Esophagus muscularis mucosa (tissue), 4 donors: ENCODE data around the gene ADGRD2. TPM values are rescaled to one million over a fixed set of nuclear protein-coding genes. Genes with fewer than 3 reads are reported as not detected.
A peak's percentile ranks its signal among the peaks of the same experiment; 100 is the strongest.

Source experiments
- DNase-seq: peaks from one replicate; pipeline ENCODE4 v3.0.0-alpha.2; 2017; ENCODE audit errors: extremely low spot score
- H3K27ac ChIP-seq, 4 donors: fragments of 200-600 bp; sonication (generic); replicated peaks in 1 of 4; 1 replicate in 3 of 4; 2 replicates in 1 of 4; pipeline ENCODE4 v1.5.1; 2016 to 2019; ENCODE audit warnings: mild to moderate bottlenecking in 1 of 4
- H3K27me3 ChIP-seq, 4 donors: fragments of 200-600 bp; sonication (generic); one replicate each; pipeline versions ENCODE4 v1.5.1 to v1.6.0; 2016 to 2019
- H3K36me3 ChIP-seq, 4 donors: fragments of 200-600 bp; sonication (generic); one replicate each; pipeline ENCODE4 v1.5.1; 2016 to 2019
- H3K4me1 ChIP-seq, 4 donors: fragments of 200-600 bp; sonication (generic); one replicate each; pipeline ENCODE4 v1.5.1; 2016 to 2019
- H3K4me3 ChIP-seq, 4 donors: fragments of 200-600 bp; sonication (generic); 1 replicate in 2 of 4; 2 replicates in 2 of 4; pipeline ENCODE4 v1.5.1; 2016 to 2019; ENCODE audit warnings: mild to moderate bottlenecking in 4 of 4, moderate library complexity in 1 of 4
- H3K9me3 ChIP-seq, 4 donors: fragments of 200-600 bp; sonication (generic); 1 replicate in 3 of 4; 2 replicates in 1 of 4; pipeline ENCODE4 v1.5.1; 2016 to 2019
- CTCF ChIP-seq, 3 experiments: fragments of 200-600 bp in 2 of 3; fragments of 450-650 bp in 1 of 3; sonication (generic) in 2 of 3; IDR thresholded peaks; one replicate each; pipeline ENCODE4 v1.5.1; 2017 to 2019; ENCODE audit warnings: antibody characterized with exemption in 3 of 3, mild to moderate bottlenecking in 2 of 3, moderate library complexity in 1 of 3
- EP300 ChIP-seq: sonication (generic); formaldehyde crosslinking; IDR thresholded peaks from one replicate; pipeline ENCODE4 v1.6.1; 2017; ENCODE audit warnings: antibody characterized with exemption
- POLR2A ChIP-seq: fragments of 450-650 bp; IDR thresholded peaks from one replicate; pipeline ENCODE4 v1.6.1; 2017; ENCODE audit warnings: antibody characterized with exemption, moderate library complexity, mild to moderate bottlenecking, low read depth
- POLR2AphosphoS5 ChIP-seq, 2 donors: sonication (generic); formaldehyde crosslinking; IDR thresholded peaks; one replicate each; pipeline ENCODE4 v1.6.1; 2017; ENCODE audit warnings: antibody characterized with exemption in 2 of 2
- WGBS: methylation state at CpG from one replicate; pipeline ENCODE4 v1.1.5; 2018; 5-methylcytosine and 5-hydroxymethylcytosine counted together
- intact Hi-C: fragments of 100-400 bp; cut with DNase I; formaldehyde crosslinking; loops from one replicate; pipeline ENCODE4 v1.15.1; 2023
- total RNA-seq, 4 donors: library from RNA; depleted of rRNA; stranded (reverse); fragments of >200 nt; gene quantifications; one replicate each; pipeline versions ENCODE4 v1.1.0 to v1.2.1, GENCODE V29; 2016

Gene ADGRD2
- total RNA-seq, 4 donors from 2014 or later: not detected

GRCh38 chr9:124411514-124412227, 38.6 kb upstream of the ADGRD2 start:
- H3K4me1 ChIP-seq: peaks cover 10 to 26% (median 21%) of the 10 kb centered on the region in 4 donors
- DNase-seq: no peak
- intact Hi-C loops: loop anchor here (10.0 kb wide), 1 partner anchor 1147 kb away; the partner anchor contains the start of gene STRBP
- no peaks in the 10 kb centered on the region for H3K9me3 ChIP-seq
- TF ChIP-seq POLR2AphosphoS5 (IDR thresholded peaks at IDR 0.05) (no peak), EP300 (no peak), CTCF (IDR thresholded peaks at IDR 0.05) (no peak), POLR2A (no peak)
- peaks cover 47 to 74% (median 70%) of the 10 kb centered on the region in 4 donors for H3K36me3 ChIP-seq
- H3K27ac ChIP-seq: no peak overlapping the region
- no peaks in the 10 kb centered on the region for H3K27me3 ChIP-seq
- H3K4me3 ChIP-seq: no peak overlapping the region
- WGBS: 79% methylated on average over 5 of the region's 5 CpGs

- peaks cover 10 to 26% (median 21%) of the 10 kb centered on the region in 4 donors for H3K4me1 ChIP-seq
- 89% methylated on average over 3 of the region's 3 CpGs for WGBS
Measured at GRCh38 chr9:124412228-124412575, 38.0 kb upstream of the ADGRD2 start.

GRCh38 chr9:124414612-124415011, 35.6 kb upstream of the ADGRD2 start:
- peak overlapping the region; percentile 78 to 89 (median 86) for H3K4me3 ChIP-seq
- peaks cover 37 to 45% (median 43%) of the 10 kb centered on the region in 4 donors for H3K36me3 ChIP-seq
- H3K27me3 ChIP-seq: no peaks in the 10 kb centered on the region
- H3K27ac ChIP-seq: peak overlapping the region; percentile 42 to 76 (median 69)
- intact Hi-C loops: loop anchor here (10.0 kb wide), 1 partner anchor 1150 kb away; the partner anchor contains the start of gene STRBP
- H3K9me3 ChIP-seq: no peaks in the 10 kb centered on the region
- DNase-seq: no peak
- 11% methylated on average over 13 of the region's 13 CpGs for WGBS
- H3K4me1 ChIP-seq: peaks cover 10 to 28% (median 20%) of the 10 kb centered on the region in 4 donors
- no peak for TF ChIP-seq CTCF (IDR thresholded peaks at IDR 0.05)
- TF ChIP-seq POLR2A: no peak
- no peak for TF ChIP-seq EP300

More at GRCh38 chr9:124412228-124412575, 38.0 kb upstream of the ADGRD2 start:
- Histone ChIP-seq H3K27me3 (no peaks in the 10 kb centered on the region), H3K9me3 (no peaks in the 10 kb centered on the region), H3K36me3 (peaks cover 45 to 68% (median 65%) of the 10 kb centered on the region in 4 donors), H3K4me3 (no peak overlapping the region), H3K27ac (no peak overlapping the region)
- no peak for DNase-seq
- intact Hi-C loops: loop anchor here (10.0 kb wide), 1 partner anchor 1147 kb away; the partner anchor contains the start of gene STRBP
- TF ChIP-seq POLR2A: no peak
- TF ChIP-seq EP300: no peak
- no peak for TF ChIP-seq POLR2AphosphoS5 (IDR thresholded peaks at IDR 0.05)
- TF ChIP-seq CTCF (IDR thresholded peaks at IDR 0.05): no peak

GRCh38 chr9:124415102-124415851, 35.0 kb upstream of the ADGRD2 start, which contains the start of gene PSMB7:
PSMB7 (minus strand) TSS chr9:124415442; CDS start chr9:124415425, 17 bp downstream.
- peak within 1 kb of the TSS; percentile 42 to 76 (median 69) for H3K27ac ChIP-seq
- DNase-seq: peak; percentile 99
- TF ChIP-seq POLR2AphosphoS5 (IDR thresholded peaks at IDR 0.05) (peak; percentile 87 to 95), POLR2A (peak; percentile 60), EP300 (no peak), CTCF (IDR thresholded peaks at IDR 0.05) (peak; percentile 93)
- H3K4me1 ChIP-seq: peaks cover 10 to 31% (median 23%) of the 10 kb centered on the region in 4 donors
- H3K36me3 ChIP-seq: peaks cover 36 to 38% (median 37%) of the 10 kb centered on the region in 4 donors
- peak within 1 kb of the TSS; percentile 78 to 89 (median 86) for H3K4me3 ChIP-seq
- intact Hi-C loops: loop anchor here (10.0 kb wide), 1 partner anchor 1150 kb away; the partner anchor contains the start of gene STRBP
- H3K27me3 ChIP-seq: no peaks in the 10 kb centered on the region
- H3K9me3 ChIP-seq: no peaks in the 10 kb centered on the region
- 13% methylated on average over 25 of the region's 41 CpGs for WGBS
